Glutamatergic neuron (in vitro differentiated cells): ENCODE data around the gene OTUD1. TPM values are rescaled to one million over a fixed set of nuclear protein-coding genes. Genes with fewer than 3 reads are reported as not detected.

Experiments used
- DNase-seq: peaks from one replicate; pipeline ENCODE4 v3.0.0; 2022
- H3K27ac Mint-ChIP-seq: one replicate; pipeline ENCODE4 v1.8.0; 2020; ENCODE audit warnings: mild to moderate bottlenecking, mixed read lengths, inconsistent platforms; ENCODE audit not compliant: unreplicated experiment
- H3K27me3 Mint-ChIP-seq: one replicate; pipeline ENCODE4 v1.8.0; 2020; ENCODE audit warnings: mild to moderate bottlenecking, moderate library complexity, mixed read lengths, inconsistent platforms; ENCODE audit not compliant: unreplicated experiment
- H3K36me3 Mint-ChIP-seq: one replicate; pipeline ENCODE4 v1.8.0; 2020; ENCODE audit warnings: mild to moderate bottlenecking, mixed read lengths, inconsistent platforms; ENCODE audit not compliant: unreplicated experiment
- H3K4me1 Mint-ChIP-seq: one replicate; pipeline ENCODE4 v1.8.0; 2020; ENCODE audit warnings: mild to moderate bottlenecking, low read depth, mixed read lengths, inconsistent platforms; ENCODE audit not compliant: unreplicated experiment
- H3K4me3 Mint-ChIP-seq: one replicate; pipeline ENCODE4 v1.8.0; 2020; ENCODE audit warnings: mild to moderate bottlenecking, mixed read lengths, inconsistent platforms; ENCODE audit not compliant: unreplicated experiment
- H3K9me3 Mint-ChIP-seq: one replicate; pipeline ENCODE4 v1.8.0; 2020; ENCODE audit warnings: mild to moderate bottlenecking, moderate library complexity, mixed read lengths, inconsistent platforms; ENCODE audit not compliant: unreplicated experiment
- CTCF ChIP-seq: fragments of 200-600 bp; sonication (generic); IDR thresholded peaks from one replicate; pipeline ENCODE4 v1.5.0; 2021; ENCODE audit not compliant: partially characterized antibody, unreplicated experiment
- total RNA-seq: library from RNA; stranded (reverse); fragmentation: NEBNext Ultra II Directional; extraction: Animal tissue kit (Norgen Biotek cat#: 25700); gene quantifications from one replicate; pipeline ENCODE4 v1.2.1, GENCODE V29; 2021; ENCODE audit not compliant: unreplicated experiment

Gene OTUD1
- total RNA-seq, 1 donor from 2014 or later, result 1.8 TPM

- H3K27ac Mint-ChIP-seq, result no peak overlapping the region
- no peak for TF ChIP-seq CTCF
- no peaks in the 10 kb centered on the region for H3K36me3 Mint-ChIP-seq
- peak overlapping the region; percentile 84 for H3K4me3 Mint-ChIP-seq
- peaks cover 10% of the 10 kb centered on the region for H3K27me3 Mint-ChIP-seq
- peaks cover 7% of the 10 kb centered on the region for H3K9me3 Mint-ChIP-seq
- H3K4me1 Mint-ChIP-seq, result peaks cover 3% of the 10 kb centered on the region
- DNase-seq, result peak; percentile 33
Measured at GRCh38 chr10:23439961-23440889, 1.4 kb downstream of the OTUD1 start.

GRCh38 chr10:23441251-23441650, 2.4 kb downstream of the OTUD1 start:
- H3K27ac Mint-ChIP-seq, result no peak overlapping the region
- peaks cover 10% of the 10 kb centered on the region for H3K27me3 Mint-ChIP-seq
- no peak for TF ChIP-seq CTCF
- peaks cover 3% of the 10 kb centered on the region for H3K4me1 Mint-ChIP-seq
- H3K9me3 Mint-ChIP-seq, result peaks cover 7% of the 10 kb centered on the region
- H3K4me3 Mint-ChIP-seq, result no peak overlapping the region
- no peaks in the 10 kb centered on the region for H3K36me3 Mint-ChIP-seq
- DNase-seq, result no peak

DNA sequence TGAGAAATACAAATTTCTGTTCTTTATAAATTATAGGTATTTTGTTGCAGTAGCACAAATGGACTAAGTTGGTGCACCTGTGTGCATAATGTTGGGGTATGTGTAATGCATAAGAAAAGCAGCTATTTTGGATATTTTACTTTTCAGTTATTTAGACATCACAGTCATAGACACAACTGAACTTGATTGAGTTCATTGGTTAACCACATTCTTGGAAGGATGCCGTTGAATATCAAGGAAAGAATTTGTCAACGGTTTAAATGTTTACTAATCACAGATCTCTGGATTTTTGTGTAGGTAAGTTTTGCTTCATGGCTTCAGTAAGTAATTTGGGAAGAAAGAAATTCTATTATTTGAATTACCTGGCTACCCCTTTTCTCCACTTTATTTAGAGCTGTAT, 4.1 kb downstream of the OTUD1 start:
- Mint-ChIP-seq H3K4me3 (no peak overlapping the region), H3K27me3 (peaks cover 8% of the 10 kb centered on the region), H3K36me3 (no peaks in the 10 kb centered on the region), H3K9me3 (peaks cover 7% of the 10 kb centered on the region), H3K27ac (no peak overlapping the region), H3K4me1 (peaks cover 3% of the 10 kb centered on the region)
- no peak for TF ChIP-seq CTCF
- no peak for DNase-seq

GRCh38 chr10:23445591-23445990, 6.7 kb downstream of the OTUD1 start:
- TF ChIP-seq CTCF, result no peak
- Mint-ChIP-seq H3K4me1 (no peaks in the 10 kb centered on the region), H3K9me3 (no peaks in the 10 kb centered on the region), H3K27ac (no peak overlapping the region), H3K36me3 (no peaks in the 10 kb centered on the region), H3K4me3 (no peak overlapping the region), H3K27me3 (peaks cover 1% of the 10 kb centered on the region)
- no peak for DNase-seq

DNA sequence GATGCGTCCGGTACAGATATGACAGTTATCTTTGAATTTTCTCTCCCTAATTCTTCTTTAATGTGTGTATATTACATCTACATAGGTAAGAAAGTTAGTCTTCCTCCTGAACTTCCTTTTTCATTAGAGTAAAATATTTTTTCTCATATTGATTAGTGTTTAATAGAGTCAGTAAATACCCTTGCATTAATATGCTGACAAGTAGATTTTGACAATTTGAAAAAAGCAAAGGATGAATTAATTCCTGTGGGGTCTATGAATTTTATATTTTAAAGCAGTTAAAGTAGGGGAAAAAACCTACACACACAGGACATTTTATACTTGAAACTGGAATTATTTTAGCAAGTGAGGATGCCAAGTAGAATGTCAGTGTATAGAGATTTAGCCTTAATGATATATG, 9.4 kb downstream of the OTUD1 start:
- Mint-ChIP-seq H3K9me3 (no peaks in the 10 kb centered on the region), H3K27ac (no peak overlapping the region), H3K27me3 (no peaks in the 10 kb centered on the region), H3K4me3 (no peak overlapping the region), H3K4me1 (no peaks in the 10 kb centered on the region), H3K36me3 (no peaks in the 10 kb centered on the region)
- TF ChIP-seq CTCF, result no peak
- DNase-seq, result no peak
